GM12872 (cell line): ENCODE results near the gene AMPD3.

Experiments used
- CTCF ChIP-seq: IDR thresholded peaks from 3 replicates; pipeline ENCODE4 v1.5.1; 2011; ENCODE audit warnings: low read depth, mild to moderate bottlenecking, low read length, moderate library complexity; ENCODE audit not compliant: insufficient read depth

The AMPD3 gene

GRCh38 chr11:10499452-10499851, 44.4 kb downstream of the AMPD3 start:
- TF ChIP-seq CTCF: no peak

GRCh38 chr11:10499874-10500601, 45.0 kb downstream of the AMPD3 start:
- TF ChIP-seq CTCF: no peak

GRCh38 chr11:10500757-10501684, 46.0 kb downstream of the AMPD3 start:
- TF ChIP-seq CTCF: no peak

GRCh38 chr11:10502065-10502680, 47.1 kb downstream of the AMPD3 start:
- no peak for TF ChIP-seq CTCF

GRCh38 chr11:10502770-10503169, 47.7 kb downstream of the AMPD3 start:
- TF ChIP-seq CTCF: no peak

- no peak for TF ChIP-seq CTCF
Observed at GRCh38 chr11:10503221-10503620, 48.2 kb downstream of the AMPD3 start.
